Measurements from ENCODE around the gene JRKL.
"Not testable (repeated sequence)": the region's sequence is repeated elsewhere in the genome, so short reads cannot be mapped to it uniquely, and the experiment has no call there.

GRCh38 chr11:96432654-96433053 lies 42.8 kb downstream of the JRKL start:
- TF ChIP-seq CTCF (IDR thresholded peaks at IDR 0.05; ENCODE audit: low read length); EZH2 (IDR thresholded peaks at IDR 0.05; ENCODE audit: borderline replicate concordance, low read length): not testable (repeated sequence)
